Measurements from ENCODE around the gene ARL4A. TPM values are rescaled to one million over a fixed set of nuclear protein-coding genes. Genes with fewer than 3 reads are reported as not detected.

The ARL4A gene
- total and polyA plus RNA-seq, 2 of the 13 experiments (the other 11 are each of a cell fraction or from before 2014, with no cell fraction given) = 10.8 to 25.6 TPM

DNA sequence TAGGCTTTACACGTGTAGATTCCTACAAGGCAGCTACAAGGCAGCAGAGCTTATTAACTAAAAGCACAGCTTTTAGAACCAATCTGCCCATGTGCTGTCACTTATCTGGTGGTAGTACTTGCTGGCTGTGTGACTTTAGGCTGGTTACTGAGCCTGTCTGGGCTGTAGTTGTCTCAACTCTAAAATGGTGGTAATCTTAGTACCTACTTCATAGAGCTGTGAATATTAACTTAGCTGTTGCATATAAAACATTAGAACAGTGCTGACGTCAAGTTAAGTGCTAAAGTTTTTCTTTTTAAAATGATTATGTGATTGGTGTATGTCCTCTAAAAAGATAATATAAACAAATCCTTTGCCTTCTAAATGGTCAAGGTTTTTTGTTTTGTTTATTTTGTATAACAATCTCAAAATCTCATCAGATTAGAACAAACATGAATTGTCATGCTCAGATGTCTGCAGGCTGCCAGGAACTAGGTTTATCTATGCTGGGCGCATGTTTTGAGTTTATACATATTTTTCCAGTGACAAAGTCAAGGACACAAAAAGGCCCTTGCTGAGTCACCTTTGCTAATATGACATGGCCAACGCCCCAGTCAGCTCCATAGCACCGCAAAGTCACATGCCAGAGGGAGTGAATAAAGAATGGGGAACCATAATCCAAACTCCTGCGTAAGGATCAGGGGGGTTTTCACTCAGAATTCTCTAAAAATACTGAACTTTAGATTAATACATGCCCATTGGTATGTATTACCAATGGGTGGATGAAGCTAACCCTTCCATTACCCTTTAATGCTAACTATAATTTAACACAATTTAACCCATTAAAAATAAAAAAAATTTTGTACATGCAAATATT lies 39.8 kb upstream of the ARL4A start (continued):
- TF ChIP-seq IKZF5 (CRISPR knock-in tag; IDR thresholded peaks at IDR 0.05) = peak; percentile 60
- no peak for TF ChIP-seq MTA3 (CRISPR knock-in tag; IDR thresholded peaks at IDR 0.05)
- no peak for TF ChIP-seq ZNF556 (CRISPR knock-in tag; IDR thresholded peaks at IDR 0.05; ENCODE audit: borderline replicate concordance)
- no peak for TF ChIP-seq MEIS2 (CRISPR knock-in tag; IDR thresholded peaks at IDR 0.05)
- TF ChIP-seq NR3C1 (CRISPR knock-in tag; IDR thresholded peaks at IDR 0.05) = no peak
- TF ChIP-seq SIX4 (CRISPR knock-in tag; IDR thresholded peaks at IDR 0.05) = no peak; the same call in 1 of the 2 replicates
- TF ChIP-seq ZNF766 (CRISPR knock-in tag; IDR thresholded peaks at IDR 0.05; ENCODE audit: borderline replicate concordance) = no peak
- no peak for TF ChIP-seq FOXP1 (IDR thresholded peaks at IDR 0.05)
- peak; percentile 57 for TF ChIP-seq FOXP1 (CRISPR knock-in tag; IDR thresholded peaks at IDR 0.05)
- no peak for TF ChIP-seq LCORL (IDR thresholded peaks at IDR 0.05)
- peak; percentile 50; the same call in 1 of the 2 replicates for TF ChIP-seq LCORL (CRISPR knock-in tag; IDR thresholded peaks at IDR 0.05)
- peak; percentile 37; the same call in 1 of the 2 replicates for TF ChIP-seq CREM (IDR thresholded peaks at IDR 0.05)
- no peak for TF ChIP-seq CREM (CRISPR knock-in tag; IDR thresholded peaks at IDR 0.05)
- no peak for TF ChIP-seq ZNF530 (CRISPR knock-in tag; IDR thresholded peaks at IDR 0.05; ENCODE audit: low read depth)
- peak; percentile 93 for TF ChIP-seq ZNF644 (CRISPR knock-in tag; IDR thresholded peaks at IDR 0.05; ENCODE audit: low read depth)
- no peak for TF ChIP-seq FOXK2 (IDR thresholded peaks at IDR 0.05)
- TF ChIP-seq XRCC5 (optimal IDR thresholded peaks at IDR 0.05; ENCODE audit: low read length) = no peak
- no peak for TF ChIP-seq ZNF737 (CRISPR knock-in tag; IDR thresholded peaks at IDR 0.05; ENCODE audit: borderline replicate concordance)
- no peak for TF ChIP-seq YEATS2 (CRISPR knock-in tag; IDR thresholded peaks at IDR 0.05; ENCODE audit: borderline replicate concordance)
- peak; percentile 87 for TF ChIP-seq NCOA2 (CRISPR knock-in tag; IDR thresholded peaks at IDR 0.05)
- TF ChIP-seq SOX5 (CRISPR knock-in tag; IDR thresholded peaks at IDR 0.05; ENCODE audit: borderline replicate concordance) = peak; percentile 89
- TF ChIP-seq TEAD2 (CRISPR knock-in tag; IDR thresholded peaks at IDR 0.05) = no peak
- TF ChIP-seq DMAP1 (CRISPR knock-in tag; IDR thresholded peaks at IDR 0.05) = no peak
- peak; percentile 82 for TF ChIP-seq POGZ (CRISPR knock-in tag; IDR thresholded peaks at IDR 0.05)
- TF ChIP-seq ZNF12 (CRISPR knock-in tag; IDR thresholded peaks at IDR 0.05) = peak; percentile 44; the same call in 1 of the 2 replicates
- no peak for TF ChIP-seq ZMYM2 (CRISPR knock-in tag; IDR thresholded peaks at IDR 0.05)
- no peak for TF ChIP-seq ZNF232 (CRISPR knock-in tag; IDR thresholded peaks at IDR 0.05; ENCODE audit: borderline replicate concordance)
- no peak for TF ChIP-seq SNRNP70 (IDR thresholded peaks at IDR 0.05; ENCODE audit: low read depth, low read length)
- TF ChIP-seq MIER3 (CRISPR knock-in tag; IDR thresholded peaks at IDR 0.05; ENCODE audit: borderline replicate concordance) = peak; percentile 48; the same call in 1 of the 2 replicates
- no peak for TF ChIP-seq KDM2A (CRISPR knock-in tag; IDR thresholded peaks at IDR 0.05; ENCODE audit: borderline replicate concordance, low read depth)
- no peak for TF ChIP-seq RARG (CRISPR knock-in tag; IDR thresholded peaks at IDR 0.05; ENCODE audit: low read depth)
- TF ChIP-seq MLLT10 (CRISPR knock-in tag; IDR thresholded peaks at IDR 0.05) = no peak
- TF ChIP-seq ZNF503 (CRISPR knock-in tag; IDR thresholded peaks at IDR 0.05) = peak; percentile 45; the same call in 1 of the 2 replicates
- TF ChIP-seq BCL6 (CRISPR knock-in tag; IDR thresholded peaks at IDR 0.05) = peak; percentile 61

All from HepG2 (cell line).